GM18861 (cell line): Measurements from ENCODE around the gene KAT6B.
"Not testable (repeated sequence)": the region's sequence is repeated elsewhere in the genome, so short reads cannot be mapped to it uniquely, and the experiment has no call there.

Experiments used
- ATAC-seq: cut with Tn5 transposase; IDR thresholded peaks from one replicate; pipeline ENCODE4 v1.9.1; 2021; ENCODE audit not compliant: unreplicated experiment

Gene KAT6B

GRCh38 chr10:74913377-74913979 is 87.1 kb downstream of the KAT6B start:
- ATAC-seq: no peak

DNA sequence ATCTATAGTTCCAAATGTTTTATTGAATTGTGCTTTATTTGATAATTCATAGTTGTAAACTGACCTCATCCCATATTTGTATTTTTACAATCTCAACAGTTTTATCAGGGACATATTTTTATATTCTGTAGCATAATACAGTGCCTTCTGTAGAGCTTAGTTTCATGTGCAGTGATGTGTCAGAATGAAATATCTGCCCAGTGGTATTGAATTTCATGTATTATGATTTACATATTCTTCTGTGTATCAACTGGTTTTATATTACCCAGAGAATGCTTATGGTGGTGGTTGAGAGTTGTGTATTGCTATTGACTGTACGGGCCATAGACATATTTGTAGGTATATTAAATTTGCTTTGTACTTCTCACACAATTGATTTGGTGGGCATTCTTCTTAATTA is 89.9 kb downstream of the KAT6B start:
- ATAC-seq: no peak

DNA sequence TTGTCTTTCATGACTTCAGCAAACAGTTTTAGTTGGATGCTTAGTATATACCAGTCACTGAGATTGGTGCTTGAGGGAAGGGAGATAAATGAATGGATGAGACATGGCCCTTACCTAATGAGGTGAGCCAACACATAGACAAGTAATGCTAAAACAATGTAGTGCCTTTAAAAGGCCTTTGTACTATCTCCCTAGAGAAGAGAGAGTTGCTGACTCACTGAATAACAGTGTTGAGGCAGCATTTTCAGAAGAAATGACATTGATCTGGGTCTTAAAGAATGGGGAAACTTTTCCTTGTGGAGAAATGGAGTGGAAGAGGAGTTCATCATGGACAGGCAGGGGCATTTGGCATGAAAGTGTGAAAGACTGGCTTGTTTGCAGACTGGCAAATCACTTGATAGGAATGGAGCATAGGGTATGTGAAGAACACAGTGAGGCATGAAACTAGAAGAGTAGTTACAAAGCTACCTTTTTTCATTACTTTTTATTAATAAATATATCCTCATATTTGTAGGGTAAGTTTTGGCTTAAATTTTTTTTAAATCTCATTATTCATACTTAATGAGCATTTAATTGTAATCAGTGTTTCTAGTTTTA is 91.2 kb downstream of the KAT6B start:
- ATAC-seq: no peak

GRCh38 chr10:74919671-74920070 is 93.3 kb downstream of the KAT6B start:
- no peak for ATAC-seq

GRCh38 chr10:74921070-74921469 is 94.7 kb downstream of the KAT6B start:
- not testable (repeated sequence) for ATAC-seq

DNA sequence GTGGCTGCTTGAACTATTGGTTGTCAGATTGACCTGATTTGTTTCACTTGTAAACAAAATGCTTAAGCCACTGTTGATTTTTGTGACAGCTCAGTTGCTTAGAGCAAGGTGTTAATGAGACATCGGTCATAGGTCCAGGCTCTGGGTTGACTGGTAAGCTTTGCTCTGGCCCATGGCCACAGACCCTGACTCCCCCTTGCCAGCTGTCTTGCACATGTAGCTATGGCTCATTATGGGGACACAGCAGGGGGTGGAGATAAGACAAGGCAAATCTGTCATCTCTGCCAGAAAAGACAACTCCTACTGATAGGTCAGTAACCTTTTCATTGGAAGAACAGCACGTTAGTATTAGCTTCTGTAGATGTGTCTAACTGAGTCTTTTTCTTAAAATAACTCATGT is 95.3 kb downstream of the KAT6B start:
- no peak for ATAC-seq

DNA sequence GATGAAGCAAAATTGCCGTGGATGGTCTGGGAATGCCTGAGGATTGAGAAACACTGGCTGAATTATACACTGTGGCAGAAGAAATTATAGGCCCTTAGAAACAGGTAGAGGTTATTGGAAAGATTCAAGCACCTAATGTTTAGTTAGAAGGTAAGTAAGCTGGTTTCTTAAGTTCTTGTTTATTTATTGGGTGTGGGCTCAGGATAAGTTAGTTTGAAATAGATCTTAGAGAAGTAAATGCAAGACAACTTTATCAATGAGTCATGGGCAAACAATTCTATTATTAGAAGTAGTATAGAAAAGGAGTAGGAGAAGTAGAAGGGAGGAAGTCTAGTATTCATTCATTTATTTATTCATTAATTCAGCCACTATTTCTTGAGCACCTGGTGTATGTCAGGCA is 96.5 kb downstream of the KAT6B start:
- ATAC-seq: no peak

DNA sequence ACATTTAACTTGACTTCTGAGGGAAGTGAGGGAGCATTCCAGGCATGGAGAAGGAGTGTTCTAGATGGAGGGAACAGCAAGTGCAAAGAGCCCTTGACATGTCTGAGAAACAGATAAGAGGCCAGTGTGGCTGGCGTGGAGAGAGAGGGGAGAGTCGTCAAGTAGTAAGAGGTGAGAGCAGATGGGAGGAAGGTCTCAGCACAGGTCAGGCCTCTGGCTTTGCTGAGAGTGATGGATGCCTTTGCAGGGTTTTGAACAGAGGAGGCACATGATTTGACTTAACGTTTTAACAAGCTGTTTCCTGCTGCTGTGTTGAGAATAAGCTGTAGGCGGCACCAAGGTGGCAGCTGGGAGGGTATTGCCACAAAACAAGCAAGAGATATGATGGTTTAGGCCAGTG is 97.2 kb downstream of the KAT6B start:
- ATAC-seq: no peak

DNA sequence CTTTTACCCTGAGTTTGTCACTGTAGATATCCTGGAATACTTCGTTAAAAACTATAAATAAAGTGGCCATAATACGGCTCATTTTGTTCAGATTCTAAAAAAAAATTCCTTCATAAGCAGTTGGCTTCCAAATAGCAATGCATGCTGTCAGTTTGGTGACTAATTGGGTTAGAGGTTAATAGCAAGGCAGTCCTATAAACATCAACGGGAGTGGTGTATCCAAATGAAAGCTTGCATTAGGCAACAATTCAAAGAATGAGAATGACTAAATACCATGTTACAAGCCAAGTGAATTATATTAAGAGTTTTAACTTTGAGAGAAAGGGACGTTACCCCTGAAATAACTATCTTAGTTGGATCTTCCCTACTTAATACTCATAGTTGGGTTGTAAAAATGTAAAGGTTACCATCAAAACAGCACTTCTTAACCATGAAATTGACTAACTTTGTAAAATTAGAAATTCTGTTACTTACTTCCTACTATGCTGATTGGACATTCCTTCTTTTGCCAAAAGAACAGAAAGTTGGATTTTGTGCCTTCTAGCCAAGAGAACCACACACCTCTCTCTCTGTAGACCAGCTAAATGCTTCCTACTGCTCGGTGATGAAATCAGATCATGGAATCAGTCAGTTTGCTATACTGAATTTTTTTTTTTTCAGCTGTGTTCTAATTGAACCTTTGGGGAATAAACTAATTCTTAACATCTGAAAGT is 98.0 kb downstream of the KAT6B start:
- no peak for ATAC-seq

DNA sequence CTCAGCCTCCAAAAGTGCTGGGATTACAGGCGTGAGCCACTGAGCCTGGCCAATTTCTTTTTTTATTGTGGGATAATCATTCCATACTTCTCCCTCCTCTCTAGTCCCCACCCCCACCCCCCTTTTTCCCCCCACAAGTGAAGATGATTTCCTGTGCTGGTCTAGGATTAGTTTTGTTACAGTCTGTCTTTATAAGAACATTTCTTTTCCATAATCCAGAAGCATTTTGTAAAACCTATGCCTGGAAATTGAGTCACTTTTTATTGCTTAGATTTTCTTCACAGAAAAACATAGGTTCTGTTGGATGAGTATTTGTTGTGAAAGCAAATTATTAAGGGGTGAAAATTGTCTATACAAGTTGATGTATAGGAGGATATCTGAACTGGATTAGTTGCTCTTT is 98.9 kb downstream of the KAT6B start:
- ATAC-seq: no peak

DNA sequence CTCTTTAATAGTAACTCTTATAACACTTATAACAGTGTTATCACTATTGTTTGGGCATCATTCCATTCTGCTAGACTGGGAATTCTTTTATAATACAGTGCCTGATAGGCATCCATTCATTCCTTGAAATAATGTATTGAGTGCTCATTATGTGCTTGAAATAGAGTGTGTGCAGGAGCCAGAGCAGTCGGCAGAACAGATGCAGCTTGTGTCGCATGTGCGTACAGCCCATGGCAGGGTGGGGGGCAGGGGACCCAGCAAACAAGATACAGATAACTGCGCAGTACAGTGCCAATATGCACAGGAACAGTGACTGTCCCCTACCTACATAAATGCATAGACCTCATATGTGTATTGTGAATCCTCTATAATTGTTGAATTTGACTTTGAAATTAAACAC is 99.3 kb downstream of the KAT6B start:
- no peak for ATAC-seq

DNA sequence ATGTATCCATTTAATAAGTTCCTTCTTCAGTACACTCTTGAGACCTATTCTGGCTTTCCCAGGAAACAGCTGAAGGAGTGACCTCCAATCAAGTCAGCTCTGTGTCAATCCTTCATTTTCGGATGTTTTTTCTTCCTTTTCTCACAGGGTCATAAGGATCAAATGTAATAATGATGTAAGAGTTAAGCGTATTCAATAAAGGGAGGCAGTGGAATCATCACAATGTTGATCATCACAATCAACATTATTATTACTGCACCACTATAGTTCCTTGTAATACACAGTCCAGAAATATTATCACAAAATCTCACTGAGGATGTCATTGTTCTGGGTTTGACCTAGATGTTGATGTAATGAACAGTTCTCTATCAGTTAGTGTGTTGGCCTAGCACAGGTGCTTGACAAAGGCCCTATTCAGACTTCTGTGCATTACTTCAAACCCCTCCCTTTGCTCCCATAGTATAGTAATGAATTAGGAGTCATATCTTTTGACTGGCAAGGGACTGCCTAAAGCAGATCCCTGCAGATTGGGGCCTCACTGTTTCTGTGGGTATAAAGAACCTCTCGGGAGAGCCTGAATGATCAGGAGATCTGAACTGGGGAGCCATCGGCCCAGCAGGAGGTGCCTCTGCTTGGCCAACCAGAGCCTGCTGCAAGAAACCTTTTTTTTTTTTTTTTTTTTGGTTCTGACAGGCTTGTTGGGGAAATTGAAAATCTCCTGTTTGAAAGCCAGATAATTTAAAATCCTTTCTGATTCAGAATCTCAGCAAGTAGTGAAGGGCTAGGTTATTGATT is 100.6 kb downstream of the KAT6B start:
- ATAC-seq: no peak

- ATAC-seq: no peak
Observed at GRCh38 chr10:74927701-74928100, 101.3 kb downstream of the KAT6B start.

GRCh38 chr10:74928742-74929191 is 102.4 kb downstream of the KAT6B start:
- no peak for ATAC-seq

- no peak for ATAC-seq
Observed at GRCh38 chr10:74929197-74929596, 102.8 kb downstream of the KAT6B start.

GRCh38 chr10:74930965-74931364 is 104.6 kb downstream of the KAT6B start:
- no peak for ATAC-seq

GRCh38 chr10:74932648-74933047 is 106.2 kb downstream of the KAT6B start:
- ATAC-seq: no peak

DNA sequence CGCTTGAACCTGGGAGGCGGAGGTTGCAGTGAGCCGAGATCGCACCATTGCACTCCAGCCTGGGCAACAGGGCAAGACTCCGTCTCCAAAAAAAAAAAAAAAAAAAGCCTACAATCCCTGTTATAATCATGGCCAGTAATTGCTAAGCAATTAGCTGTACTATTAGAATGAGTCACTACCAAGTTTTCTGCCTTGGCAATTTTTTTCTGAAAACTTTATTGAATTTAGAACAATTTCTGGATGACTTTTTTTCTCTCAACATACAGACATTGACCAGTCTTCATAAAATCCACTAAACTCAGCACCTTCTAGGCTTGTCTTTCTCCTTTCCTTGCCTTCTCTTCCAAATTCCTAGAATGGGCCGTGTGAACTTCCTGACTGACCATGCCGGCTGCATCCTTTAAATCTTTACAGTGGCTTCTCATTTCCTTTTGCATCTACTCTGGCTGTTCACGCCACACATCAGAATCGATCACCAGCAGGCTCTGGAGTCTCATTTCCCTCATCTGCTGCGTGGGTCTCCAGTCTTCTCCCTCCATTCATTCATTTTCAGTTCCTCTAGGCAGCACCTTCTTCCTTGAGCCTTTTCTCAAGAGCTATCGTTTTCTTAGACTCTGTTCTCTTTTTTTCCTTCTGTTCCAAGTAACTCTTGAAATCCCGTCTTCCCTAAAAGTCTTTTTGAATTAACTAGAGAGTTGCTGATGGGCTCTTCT is 107.9 kb downstream of the KAT6B start:
- ATAC-seq: no peak

GRCh38 chr10:74936577-74937265 is 110.3 kb downstream of the KAT6B start:
- ATAC-seq: no peak

- ATAC-seq: no peak
Observed at GRCh38 chr10:74937266-74937856, 111.0 kb downstream of the KAT6B start.
